Activated naive CD4-positive, alpha-beta T cell (primary cell): ENCODE measurements around the gene KCP.

ENCODE experiments used
- DNase-seq, 4 experiments: peaks; one replicate each; lab custom pipeline; 2025; lab: John Stamatoyannopoulos, UW

KCP gene

DNA sequence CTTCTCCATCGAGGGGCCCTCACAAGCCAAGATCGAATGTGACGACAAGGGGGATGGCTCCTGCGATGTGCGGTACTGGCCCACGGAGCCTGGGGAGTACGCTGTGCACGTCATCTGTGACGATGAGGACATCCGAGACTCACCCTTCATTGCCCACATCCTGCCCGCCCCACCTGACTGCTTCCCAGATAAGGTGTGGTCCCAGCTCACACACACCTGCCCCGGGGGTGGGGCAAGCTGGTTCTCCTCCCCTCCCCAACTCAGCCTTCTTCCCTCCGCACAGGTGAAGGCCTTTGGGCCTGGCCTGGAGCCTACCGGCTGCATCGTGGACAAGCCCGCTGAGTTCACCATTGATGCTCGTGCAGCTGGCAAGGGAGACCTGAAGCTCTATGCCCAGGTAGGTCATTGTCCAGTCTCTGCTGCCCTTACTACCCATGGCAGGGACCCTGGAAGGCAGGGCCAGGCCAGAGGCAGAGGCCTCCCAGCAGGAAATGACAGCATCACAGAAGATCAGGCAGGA lies 69.3 kb downstream of the KCP start:
- DNase-seq = no peak

DNA sequence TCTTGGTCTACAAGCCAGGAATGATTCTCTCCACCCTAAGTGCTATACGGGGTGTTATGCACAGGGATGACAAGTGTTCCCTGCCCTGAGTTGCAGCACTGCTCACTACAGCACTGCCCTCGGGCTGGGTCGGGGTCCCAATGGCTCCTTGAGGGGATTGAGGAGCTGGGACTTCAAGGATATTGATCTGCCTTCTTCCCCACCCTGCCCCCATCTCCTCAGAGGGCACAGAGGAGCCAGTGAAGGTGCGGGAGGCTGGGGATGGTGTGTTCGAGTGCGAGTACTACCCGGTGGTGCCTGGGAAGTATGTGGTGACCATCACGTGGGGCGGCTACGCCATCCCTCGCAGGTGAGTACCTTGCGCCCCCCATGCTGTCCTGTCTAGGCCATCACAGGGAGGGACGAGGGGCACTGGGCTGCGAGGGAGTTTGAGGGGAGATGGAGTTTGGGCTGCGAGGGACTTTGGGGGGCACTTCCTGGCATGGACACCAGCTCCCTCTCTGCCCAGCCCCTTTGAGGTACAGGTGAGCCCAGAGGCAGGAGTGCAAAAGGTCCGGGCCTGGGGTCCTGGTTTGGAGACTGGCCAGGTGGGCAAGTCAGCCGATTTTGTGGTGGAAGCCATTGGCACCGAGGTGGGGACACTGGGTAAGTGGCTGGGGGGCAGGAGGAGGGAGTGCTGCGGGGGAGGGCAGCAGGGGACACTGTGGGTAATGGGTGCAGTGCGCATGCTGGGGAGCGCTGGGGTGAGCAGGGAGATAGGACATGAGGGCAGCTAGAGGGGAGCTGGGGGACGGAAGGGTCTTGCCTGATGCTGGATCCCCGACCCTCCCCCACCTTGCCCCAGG lies 70.0 kb downstream of the KCP start:
- no peak for DNase-seq

DNA sequence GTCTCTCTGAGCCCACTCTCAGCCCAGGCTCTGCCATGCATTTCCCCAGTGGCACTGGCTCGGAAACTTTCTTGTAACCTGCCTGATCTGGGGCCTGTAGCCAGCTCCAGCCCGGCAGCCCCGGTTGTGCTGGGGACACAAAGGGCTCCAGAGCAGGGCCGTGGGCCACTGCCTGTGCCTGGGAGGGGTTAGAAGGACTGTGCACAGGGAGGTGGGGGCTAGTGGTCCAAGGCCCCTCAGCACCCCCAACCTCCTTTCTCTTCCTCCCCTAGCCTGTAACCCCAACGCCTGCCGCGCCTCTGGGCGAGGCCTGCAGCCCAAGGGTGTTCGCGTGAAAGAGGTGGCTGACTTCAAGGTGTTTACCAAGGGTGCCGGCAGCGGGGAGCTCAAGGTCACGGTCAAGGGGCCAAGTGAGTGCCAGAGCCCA lies 70.7 kb downstream of the KCP start:
- no peak for DNase-seq

DNA sequence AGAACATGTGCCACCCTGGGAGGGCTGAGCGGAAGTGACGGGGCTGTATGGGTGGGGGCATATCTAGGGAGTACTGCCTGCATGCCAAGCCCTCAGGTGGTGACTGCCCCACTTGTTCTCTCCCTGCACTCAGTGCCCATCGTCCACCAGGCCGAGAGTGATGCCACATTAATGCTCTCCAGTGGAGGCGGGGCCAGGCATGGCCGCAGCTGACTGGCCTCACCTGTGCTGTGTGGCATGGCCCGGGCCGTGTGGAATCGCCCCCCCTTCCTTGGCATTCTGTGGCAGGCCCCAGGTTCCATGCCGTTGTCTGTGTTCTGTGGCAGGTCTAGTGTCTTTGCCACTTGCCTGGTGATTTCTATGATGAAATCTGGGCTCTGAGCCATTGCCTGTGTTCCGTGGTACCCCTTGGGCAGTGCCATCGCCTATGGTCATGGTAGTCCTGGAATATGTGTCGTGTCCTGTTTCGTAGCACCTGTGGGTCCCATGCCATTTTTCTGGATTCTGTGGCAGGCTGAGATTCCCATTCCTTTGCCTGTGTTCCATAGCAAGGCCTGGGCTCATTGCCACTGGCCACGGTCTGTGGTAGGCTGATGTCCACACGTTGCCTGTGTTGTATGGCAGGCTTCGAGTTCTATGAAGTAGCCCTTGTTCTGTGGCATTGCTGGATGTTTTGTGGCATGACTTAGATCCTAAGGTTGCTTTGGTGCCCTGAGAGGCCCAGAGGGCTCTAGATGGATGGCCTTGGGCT lies 71.4 kb downstream of the KCP start:
- no peak for DNase-seq

DNA sequence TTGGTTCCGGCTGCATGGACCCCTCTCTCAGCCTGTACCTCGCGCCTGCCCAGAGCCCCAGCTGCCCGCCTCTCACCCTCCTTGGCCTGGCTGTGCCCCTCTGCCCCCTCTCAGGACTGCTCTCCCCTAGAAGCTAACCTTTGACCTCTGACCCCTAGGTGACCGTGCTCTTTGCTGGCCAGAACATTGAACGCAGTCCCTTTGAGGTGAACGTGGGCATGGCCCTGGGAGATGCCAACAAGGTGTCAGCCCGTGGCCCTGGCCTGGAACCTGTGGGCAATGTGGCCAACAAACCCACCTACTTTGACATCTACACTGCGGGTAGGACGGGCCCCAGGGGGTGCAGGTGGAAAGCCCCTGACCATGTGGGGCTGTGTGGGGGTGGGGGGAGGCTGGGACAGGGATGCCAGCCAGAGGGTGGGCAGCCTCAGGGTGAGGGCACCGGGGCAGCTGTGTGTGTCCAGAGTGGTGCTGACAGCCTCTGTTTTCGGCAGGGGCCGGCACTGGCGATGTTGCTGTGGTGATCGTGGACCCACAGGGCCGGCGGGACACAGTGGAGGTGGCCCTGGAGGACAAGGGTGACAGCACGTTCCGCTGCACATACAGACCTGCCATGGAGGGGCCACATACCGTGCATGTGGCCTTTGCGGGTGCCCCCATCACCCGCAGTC lies 72.3 kb downstream of the KCP start:
- no peak for DNase-seq

DNA sequence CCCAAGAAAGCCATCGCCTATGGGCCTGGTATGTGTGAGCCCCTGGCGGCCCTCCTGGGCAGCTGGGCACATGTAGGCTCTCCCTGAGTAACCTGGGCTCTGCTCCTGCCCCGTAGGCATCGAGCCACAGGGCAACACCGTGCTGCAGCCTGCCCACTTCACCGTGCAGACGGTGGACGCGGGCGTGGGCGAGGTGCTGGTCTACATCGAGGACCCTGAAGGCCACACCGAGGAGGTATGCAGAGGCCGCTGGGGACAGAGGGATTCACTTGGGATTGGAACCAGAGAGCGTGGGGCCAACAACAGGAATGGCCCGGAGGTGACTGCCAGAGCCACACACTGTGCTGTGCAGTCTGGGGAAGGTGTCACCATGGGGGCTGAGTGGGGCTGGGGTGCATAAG lies 73.0 kb downstream of the KCP start:
- DNase-seq = no peak

DNA sequence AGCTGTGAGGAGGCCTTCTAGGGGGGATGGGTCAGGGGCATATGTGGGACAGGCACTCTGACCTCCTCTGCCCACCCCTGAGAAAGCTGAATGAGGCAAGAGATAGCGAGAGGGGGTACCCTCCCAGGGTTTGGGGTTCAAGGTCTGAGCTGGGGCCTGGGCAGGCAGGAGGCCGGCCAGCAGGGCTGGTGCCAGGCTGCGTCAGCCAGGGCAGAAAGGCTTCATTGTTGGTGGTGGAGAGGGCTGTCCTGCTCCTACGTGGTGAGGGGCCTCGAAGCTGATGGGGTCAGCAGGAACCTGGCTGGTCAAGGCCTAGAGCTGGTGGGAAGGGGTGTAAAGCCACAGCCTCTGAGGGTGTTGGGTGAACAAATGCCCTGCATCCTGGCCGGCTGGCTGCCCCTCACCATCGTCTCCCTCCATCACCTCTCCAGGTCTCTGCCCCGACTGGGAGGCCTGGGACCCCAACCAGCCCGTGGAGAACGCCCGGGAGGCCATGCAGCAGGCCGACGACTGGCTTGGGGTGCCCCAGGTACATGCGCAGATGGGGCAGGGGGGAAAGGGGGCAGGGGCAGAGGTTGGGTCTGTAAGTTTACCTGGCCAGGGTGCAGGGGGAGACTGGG lies 73.7 kb downstream of the KCP start:
- DNase-seq = no peak

DNA sequence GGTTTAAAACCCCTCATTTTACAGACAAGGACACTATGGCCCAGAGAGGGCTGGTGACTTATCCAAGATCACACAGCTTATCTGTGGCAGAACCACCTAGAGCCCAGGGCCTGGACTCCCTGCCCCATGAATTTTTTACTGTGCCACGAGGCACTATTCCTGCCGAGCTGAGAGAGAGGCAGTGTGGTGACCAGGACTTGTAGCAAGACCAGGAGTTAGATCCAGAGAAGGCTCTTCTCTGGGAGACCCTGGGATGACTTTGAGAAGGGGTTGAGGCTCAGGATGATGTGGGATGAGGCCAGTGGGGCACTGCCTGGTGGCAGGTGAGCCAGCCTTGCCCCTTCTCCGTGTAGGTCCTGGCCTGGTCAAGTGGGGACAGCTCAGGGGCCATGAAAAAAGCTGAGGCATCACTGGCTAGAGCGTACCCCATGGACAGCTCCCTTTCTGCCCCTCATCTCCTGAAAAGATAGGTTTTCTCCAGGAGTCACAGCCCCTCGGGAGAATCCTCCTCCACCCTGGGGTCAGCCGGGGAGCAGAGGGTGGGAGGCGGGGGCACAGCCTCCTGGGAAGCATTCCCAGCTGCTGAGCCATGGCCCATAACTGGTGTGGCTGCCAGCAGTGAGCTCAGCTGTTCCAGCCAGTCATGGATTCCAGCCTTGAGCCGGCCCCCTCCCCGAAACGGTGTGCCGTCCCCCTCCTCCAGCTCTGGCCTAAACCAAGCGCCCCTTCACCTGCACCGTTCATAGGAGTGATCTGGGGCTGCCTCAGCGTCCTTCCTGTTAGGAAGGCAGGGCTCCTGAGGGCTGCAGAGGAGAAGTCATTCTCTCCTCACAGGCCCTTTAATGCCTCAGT lies 74.5 kb downstream of the KCP start:
- no peak for DNase-seq

DNA sequence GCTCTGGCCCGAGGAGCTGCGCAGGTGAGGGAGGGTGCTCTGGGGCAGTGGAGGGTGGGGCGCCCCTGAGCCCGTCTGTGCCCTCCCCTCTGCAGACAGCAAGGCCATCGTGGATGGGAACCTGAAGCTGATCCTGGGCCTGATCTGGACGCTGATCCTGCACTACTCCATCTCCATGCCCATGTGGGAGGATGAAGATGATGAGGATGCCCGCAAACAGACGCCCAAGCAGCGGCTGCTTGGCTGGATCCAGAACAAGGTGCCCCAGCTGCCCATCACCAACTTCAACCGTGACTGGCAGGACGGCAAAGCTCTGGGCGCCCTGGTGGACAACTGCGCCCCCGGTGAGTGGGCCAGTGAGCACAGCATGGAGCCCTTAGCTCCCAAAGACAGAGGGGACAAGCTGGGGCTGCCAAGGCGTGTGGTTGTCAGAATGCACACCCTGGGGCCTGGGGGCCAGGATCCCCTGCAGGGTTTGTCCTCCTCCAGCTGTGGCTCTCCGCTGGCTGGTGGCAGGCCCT lies 75.2 kb downstream of the KCP start:
- DNase-seq = no peak

DNA sequence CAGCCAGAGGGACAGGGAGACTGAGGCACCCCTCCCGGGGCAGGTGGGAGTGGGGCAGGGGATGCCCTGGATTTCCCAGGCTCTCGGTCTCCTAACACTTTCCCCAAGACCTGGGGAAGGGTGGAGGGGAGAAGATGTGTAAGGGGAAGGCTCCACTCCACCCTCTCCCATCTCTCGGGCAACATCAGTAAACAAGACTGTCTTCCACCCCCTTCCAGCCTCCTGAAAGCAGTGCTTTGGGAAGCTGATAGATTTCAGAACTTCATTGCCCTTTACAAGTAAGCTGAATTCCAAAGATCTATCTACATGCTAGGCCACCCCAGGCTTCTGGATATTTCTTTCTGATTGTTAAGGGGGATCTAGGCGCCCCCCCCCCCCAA lies 76.6 kb downstream of the KCP start:
- no peak for DNase-seq

DNA sequence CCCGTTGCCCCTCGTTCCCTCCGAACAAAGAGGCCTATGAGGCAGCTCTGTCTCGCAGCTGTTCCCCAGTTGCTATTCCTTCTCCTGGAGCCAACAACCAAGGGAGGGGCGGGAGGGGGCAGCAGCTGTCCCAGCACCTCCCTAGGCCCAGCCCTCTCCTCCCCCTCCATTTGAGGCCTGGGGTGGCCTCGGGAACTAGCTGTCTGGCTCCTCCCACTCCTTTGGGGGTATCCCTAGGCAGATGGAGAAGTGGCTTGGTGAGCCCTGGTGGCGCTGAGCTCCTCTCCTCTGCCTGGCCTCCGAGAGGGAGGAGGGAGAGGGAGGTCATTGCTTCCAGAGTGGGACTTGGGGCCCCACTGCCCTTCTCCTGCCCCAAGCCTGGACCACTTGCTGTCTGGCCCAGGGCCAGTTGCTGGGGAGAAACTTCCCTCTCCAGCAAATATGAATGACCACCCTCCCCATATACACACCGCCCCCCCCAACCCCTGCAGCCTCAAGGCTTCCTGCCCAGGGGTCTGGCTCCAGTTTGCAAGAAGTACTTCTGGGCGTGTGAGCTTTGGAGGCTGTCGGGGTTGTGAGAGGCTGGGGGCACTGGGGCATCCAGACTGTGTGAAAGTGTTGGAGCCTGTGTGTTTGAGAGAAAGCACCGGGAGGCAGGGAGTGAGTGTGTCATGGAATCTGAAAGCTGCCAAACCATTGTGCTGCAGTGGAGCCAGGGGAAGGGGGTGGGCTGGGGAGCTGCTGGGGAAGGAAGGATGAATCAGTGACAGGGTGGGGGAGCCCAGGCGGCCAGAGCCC lies 77.2 kb downstream of the KCP start:
- DNase-seq = no peak

DNA sequence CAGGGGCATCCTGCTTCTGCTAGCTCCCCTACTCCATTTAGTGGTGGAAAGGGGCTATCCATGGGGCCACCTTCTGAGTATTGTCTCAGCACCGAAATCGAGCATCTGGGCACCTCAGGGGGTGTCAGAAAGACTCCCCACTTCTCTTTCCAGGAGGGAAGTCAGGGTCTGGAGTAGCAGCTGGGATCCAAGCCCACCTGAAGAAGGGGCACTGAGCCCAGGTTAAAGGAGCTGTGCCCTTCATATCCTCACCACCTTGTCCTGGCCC lies 77.7 kb downstream of the KCP start:
- DNase-seq = no peak

DNA sequence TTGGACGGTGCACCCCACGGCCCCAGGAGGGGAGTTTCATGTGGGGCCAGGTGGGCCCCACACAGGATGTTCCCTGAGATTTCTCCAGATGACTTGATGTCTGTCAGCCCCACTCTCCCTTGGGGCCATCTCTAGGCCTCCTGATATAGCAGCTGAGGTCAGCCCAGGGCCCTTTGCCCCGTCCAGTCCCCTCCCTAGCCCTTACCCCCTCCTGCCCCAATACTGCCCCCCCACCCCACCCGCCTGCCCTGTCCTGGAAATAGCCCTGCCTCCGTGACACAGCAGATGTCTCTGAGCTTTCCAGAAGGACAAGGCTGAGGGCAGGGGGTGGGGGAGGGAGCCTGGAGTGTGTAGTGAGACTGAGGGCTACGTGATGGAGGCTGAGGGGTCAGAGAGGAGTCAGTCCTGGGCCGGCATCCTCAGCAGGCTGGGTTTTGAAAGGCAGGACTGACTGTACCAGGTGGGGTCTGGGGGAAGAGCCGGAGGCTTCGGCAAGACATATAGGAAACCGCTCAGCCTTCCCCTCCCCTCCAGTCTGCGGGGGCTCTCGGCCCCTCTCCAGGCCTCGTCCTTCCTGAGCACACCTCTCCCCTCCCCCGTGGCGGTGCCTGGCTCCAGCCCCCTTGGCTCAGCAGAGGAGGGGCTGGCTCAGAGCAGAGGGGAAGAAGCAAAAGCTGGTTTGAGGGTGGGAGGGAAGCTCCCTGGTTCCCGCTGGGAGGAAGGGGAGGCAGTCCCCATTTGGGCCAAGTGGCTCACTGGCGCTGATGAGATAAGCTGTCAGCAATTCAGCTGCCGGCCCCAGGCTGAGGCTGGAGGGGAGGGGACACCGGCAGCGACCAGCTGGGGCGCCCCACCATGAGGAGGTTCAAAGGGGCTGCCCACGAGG lies 78.3 kb downstream of the KCP start:
- DNase-seq = no peak

DNA sequence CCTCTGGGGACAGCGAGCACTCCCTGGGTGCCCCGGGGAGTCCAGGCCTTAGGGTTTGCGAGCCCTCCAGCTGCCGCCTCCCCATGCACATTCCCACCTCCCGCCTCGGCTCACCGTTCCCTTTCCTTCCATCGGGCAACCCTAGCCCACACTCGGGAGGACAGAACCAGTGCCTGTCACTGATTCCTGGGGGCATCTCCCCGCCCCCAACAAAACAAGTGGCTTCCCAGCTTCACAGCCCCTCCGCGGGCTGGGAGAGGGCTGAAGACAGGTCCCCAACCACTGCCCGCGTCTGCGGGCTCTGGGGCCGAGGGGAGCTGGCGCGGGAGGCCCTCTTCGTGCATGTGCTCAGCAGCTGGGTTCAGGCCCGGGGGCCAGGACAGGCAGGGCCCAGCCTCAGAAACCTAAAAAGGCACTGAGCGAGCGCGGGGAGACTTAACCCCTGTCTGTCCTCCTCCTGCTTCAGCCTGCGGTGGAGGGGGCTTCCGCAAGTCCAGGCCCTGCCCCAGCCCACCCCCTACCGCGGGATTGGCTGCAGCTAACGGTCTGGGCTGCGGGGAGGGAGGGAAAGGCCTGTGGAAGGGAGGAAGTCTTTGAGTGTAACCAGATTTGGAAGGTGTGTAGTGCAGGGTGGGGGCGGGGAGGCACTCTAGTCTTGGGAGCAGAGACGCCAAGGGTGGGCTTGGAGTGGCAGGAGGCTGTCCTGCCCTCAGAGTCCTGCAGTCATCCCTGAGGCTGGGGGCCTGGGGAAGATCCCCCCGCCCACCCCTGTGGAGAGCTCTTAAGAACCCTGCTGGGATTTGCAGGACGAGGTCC lies 79.1 kb downstream of the KCP start:
- DNase-seq = no peak

DNA sequence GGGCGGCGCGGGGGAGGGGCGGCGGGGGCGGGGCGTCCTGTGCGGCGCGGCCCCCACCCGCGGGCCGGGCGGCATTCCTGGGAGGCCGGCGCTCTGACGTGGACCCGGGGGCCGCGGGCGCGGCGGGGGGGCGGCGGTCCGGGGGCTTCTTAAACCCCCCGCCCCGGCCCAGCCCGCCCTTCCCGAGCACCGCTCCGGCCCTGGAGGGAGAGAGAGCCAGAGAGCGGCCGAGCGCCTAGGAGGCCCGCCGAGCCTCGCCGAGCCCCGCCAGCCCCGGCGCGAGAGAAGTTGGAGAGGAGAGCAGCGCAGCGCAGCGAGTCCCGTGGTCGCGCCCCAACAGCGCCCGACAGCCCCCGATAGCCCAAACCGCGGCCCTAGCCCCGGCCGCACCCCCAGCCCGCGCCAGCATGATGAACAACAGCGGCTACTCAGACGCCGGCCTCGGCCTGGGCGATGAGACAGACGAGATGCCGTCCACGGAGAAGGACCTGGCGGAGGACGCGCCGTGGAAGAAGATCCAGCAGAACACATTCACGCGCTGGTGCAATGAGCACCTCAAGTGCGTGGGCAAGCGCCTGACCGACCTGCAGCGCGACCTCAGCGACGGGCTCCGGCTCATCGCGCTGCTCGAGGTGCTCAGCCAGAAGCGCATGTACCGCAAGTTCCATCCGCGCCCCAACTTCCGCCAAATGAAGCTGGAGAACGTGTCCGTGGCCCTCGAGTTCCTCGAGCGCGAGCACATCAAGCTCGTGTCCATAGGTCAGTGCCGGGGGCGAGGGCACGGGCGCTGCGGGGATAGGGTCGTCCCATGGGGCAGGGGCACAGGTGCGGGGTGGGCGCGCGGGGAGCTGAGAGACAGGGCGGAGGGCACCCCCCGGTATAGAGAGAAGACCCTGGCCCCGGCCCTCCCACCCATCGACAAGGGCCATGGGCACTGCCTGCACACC lies 80.0 kb downstream of the KCP start, which contains the start of gene FLNC:
TSS of gene FLNC (plus strand) at position 176 of the 947 bp plus-strand sequence. CDS start at position 408, 232 bp downstream.
- peak in 1 of 4 experiments; percentile 10 for DNase-seq

DNA sequence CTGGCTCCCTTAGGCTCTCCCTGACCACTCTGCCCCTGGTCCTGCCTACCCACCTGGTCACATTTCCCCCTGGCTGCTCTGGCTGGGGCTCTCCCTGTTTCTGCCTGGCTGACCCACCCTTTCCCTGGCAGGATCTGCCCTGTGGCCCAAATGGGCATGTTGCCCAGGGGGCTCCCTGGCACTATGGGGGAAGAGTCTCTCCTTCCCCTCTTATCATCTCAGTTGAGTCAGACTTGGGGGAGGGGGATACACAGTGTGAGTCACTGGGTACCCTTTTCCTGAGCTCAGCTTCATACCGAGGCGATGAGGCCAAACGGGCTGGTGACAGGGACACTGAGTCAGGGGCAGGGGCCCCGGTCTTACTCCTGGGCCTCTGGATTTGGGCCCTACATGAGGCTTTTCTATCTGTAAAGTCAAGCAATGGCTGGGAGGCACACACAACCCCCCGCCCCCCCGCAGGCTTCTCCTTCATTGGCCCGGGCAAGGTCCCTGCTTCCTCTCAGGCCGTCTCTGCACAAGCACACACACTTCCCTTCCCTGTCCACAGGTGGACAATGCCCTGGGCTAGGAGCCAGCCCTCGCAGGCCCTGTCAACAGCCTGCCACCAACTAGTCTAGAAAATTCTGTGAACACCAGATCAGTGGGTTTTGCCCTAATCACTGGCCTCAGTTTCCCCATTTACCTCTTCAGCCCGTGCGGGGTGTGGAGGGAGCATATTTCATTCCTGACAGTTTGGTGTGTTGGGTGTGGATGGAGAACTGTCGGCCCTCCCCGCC lies 80.9 kb downstream of the KCP start:
- no peak for DNase-seq
